Bone marrow (tissue), 2 donors: ENCODE results near the gene NTF4.
A peak's percentile ranks its signal among the peaks of the same experiment; 100 is the strongest.
"Not testable (repeated sequence)": the region's sequence is repeated elsewhere in the genome, so short reads cannot be mapped to it uniquely, and the experiment has no call there.

Experiments
- DNase-seq, 2 donors: peaks; one replicate each; lab custom pipeline; 2025; lab: John Stamatoyannopoulos, UW

The NTF4 gene

DNA sequence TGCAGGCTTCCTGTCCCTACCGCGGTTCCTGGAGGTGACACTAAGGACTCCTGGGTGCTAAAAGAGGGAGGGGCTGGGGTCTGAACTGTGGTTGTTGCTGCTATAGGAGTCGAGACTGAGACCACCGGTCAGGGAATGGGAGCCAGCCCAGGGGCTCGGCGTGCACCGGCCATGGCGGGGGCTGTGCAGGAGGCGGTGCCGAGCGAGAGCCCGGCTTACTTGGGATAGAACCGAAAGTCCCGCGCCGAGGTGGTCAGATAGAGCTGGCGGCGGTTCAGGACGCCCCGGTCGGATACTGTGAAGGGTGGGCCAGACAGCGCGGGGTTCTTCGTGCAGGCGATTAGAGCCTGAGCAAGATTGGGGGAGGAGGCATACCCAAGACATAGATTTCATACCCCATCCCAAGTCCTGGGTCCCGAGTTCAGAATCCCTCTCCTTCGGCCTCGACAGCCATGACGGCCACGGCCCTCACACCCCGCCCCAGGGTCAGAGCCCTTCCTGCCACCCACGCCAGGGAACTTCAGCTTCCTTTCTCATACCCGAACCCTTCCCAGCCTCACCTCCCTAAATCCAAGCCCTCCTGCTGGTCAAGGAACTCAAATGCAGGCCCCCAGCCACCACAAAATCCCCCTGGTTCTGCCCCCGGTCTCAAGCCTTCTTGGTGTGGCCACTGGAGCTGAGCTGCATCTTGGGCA is 7.6 kb downstream of the NTF4 start:
- not testable (repeated sequence) for DNase-seq

DNA sequence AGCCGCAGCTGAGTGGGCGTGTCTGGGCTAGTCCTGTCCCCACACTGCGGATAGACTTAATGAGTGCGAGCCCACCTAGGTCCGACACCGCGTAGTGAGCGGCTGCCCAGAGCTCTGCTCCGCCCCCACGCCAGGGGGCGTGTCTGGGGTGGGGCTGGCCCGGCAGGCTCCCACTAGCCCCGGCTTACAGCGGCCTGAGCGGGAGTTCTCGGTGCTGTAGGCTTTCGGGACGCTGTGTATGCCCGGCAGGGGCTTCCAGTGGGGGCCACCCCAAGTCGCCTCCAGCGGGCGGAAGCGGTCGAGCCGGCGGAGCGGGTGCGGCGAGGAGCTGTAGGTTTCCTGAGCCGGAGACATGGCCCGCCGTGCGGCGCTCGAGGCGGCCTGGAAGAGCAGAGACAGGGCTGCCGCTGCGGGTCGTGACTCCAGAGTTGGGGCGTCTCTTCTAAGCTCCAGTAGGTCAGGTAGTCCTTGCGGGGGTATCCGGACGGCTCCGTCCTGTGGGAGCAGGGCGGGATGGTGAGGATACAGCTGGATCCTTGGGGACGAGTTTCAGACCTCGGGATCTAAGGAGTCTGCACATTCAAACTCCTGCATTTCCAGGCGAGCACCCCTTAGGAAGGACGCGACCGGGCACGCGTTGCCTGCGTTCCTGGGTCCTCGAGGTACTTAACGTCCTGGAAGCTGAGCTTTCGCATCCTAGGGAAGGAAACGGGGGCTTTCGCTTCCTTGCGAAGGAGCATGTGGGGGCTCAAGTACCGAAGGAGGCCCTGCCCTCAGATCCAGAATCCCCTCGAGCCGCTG is 8.3 kb downstream of the NTF4 start:
- peak in 1 of 2 donors; percentile 27 for DNase-seq

DNA sequence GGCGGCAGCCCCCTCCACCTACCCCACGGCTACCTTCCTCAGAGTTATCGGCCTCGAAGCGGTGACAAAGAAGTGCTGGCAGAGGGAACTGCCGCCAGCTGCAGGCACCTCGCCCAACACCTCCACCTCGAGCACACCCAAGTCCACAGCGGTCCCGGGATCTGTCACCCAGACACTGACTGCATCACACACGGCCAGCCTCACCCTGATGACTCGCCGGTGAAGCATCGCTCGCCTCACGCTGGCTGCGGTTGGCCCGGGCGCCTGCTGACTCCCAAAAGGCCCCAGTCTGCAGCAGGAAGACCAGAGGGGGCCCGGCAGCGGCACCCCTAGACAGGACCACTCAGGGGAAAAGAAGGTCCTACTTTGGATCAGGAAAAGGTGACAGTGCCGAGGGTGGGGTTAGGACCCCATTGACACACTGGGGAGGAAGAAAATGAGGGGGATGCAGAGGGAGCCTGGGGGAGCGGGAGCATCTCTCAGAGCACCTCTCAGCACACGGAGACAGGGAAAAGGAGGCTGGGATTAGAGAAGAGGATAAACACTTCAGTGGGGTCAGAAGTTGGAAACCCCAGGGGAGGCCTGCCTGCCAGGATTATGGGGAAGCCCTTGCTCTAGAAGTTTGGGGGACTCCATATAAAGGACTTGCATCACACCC is 14.1 kb downstream of the NTF4 start:
- not testable (repeated sequence) for DNase-seq

DNA sequence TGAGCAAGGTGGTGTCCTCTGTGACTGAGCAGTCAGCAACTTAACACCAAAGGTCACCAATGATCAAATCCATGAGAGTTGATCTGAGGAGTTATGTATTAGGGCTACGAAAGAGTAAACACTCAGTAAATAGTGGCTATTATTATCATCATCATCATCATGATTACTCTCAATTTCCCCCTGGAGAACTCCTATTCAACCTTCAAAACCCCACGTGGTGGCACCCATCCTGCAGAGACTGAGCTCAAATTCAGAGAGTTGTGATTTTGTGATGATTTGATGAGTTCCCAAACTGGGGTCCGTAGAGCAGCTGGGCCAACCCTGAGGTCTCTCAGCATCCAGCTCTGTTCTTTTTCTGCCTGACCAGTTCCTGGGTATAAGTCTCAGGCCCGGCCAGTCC is 14.8 kb downstream of the NTF4 start:
- not testable (repeated sequence) for DNase-seq

DNA sequence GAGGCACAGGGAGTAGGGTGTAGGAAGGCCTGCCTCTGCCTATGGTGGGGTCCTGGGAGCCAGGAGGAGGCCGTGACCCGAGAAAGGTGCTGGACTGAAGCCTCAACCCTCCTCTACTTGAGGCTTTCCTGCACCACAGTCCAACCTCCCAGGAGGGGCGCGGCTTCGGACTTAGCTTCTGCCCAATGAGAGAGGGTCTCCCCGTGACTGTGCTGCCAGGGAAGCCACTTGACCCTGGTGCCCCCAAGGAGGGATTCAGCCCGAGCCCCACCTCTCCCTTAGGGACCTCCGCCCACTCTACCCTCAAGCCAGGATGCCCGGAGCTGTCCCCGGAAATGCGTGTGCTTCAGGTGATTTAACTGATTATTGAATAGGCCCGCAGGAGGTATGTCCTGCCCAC is 15.6 kb downstream of the NTF4 start, which contains the start of gene CGB8:
TSS of gene CGB8 (minus strand) at position 101 of the 400 bp plus-strand sequence. CDS start 372 bp downstream, outside the sequence.
- not testable (repeated sequence) for DNase-seq

DNA sequence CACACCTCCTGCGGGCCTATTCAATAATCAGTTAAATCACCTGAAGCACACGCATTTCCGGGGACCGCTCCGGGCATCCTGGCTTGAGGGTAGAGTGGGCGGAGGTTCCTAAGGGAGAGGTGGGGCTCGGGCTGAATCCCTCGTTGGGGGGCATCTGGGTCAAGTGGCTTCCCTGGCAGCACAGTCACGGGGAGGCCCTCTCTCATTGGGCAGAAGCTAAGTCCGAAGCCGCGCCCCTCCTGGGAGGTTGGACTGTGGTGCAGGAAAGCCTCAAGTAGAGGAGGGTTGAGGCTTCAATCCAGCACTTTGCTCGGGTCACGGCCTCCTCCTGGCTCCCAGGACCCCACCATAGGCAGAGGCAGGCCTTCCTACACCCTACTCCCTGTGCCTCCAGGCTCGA is 21.1 kb downstream of the NTF4 start, which contains the start of gene CGB5:
TSS of gene CGB5 (plus strand) at position 301 of the 400 bp plus-strand sequence. CDS start 362 bp downstream, outside the sequence.
- not testable (repeated sequence) for DNase-seq

DNA sequence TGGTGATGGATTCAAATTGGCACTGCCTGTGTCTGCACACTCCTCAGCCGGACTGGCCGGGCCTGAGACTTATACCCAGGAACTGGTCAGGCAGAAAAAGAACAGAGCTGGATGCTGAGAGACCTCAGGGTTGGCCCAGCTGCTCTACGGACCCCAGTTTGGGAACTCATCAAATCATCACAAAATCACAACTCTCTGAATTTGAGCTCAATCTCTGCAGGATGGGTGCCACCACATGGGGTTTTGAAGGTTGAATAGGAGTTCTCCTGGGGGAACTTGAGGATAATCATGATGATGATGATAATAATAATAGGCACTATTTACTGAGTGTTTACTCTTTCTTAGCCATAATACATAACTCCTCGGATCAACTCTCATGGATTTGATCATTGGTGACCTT is 22.0 kb downstream of the NTF4 start:
- DNase-seq, result not testable (repeated sequence)

DNA sequence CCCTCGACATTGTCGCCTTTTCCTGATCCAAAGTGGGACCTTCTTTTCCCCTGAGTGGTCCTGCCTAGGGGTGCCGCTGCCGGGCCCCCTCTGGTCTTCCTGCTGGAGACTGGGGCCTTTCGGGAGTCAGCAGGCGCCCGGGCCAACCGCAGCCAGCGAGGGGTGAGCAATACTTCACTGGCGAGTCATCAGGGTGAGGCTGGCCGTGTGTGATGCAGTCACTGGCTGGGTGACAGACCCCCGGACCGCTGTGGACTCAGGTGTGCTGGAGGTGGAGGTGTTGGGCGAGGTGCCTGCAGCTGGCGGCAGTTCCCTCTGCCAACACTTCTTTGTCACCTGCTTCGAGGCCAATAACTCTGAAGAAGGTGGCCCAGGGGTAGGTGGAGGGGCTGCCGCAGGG is 22.4 kb downstream of the NTF4 start:
- DNase-seq, result no peak

DNA sequence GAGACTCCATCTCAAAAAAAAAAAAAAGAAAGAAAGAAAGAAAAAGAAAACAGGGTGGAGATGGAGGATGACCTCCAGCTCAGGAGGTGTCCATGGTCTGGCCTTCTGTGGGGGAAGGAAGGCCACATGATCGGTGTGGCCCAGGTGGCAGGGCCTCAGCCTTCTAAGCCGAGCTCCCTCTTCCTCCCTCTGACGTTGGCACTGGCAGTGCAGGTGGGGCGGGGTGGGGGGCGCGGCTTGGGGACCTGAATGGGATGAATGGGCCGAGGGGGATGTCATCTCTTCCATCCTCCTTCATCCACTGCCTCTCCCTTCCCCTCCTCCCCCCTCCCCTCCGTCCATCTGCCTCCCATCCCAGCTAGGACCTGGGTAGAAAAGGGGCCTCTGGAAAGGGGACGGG is 24.9 kb downstream of the NTF4 start:
- not testable (repeated sequence) for DNase-seq

DNA sequence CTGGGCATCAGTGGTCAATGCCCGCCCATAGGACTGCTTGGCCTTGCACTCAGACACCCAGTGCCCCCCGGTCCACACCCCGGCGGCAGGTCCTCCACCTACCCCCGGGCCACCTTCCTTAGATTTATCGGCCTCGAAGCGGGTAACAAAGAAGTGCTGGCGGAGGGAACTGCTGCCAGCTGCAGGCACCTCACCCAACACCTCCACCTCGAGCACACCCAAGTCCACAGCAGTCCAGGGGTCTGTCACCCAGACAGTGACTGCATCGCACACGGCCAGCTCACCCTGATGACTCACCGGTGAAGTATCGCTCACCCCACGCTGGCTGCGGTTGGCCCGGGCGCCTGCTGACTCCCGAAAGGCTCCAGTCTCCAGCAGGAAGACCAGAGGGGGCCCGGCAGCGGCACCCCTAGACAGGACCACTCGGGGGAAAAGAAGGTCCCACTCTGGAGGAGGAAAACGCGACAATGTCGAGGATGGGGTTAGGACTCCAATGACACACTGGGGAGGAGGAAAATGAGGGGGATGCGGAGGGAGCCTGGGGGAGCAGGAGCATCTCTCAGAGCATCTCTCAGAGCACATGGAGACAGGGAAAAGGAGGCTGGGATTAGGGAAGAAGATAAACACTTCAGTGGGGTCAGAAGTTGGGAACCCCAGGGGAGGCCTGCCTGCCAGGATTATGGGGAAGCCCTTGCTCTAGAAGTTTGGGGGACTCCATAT is 25.9 kb downstream of the NTF4 start:
- not testable (repeated sequence) for DNase-seq

DNA sequence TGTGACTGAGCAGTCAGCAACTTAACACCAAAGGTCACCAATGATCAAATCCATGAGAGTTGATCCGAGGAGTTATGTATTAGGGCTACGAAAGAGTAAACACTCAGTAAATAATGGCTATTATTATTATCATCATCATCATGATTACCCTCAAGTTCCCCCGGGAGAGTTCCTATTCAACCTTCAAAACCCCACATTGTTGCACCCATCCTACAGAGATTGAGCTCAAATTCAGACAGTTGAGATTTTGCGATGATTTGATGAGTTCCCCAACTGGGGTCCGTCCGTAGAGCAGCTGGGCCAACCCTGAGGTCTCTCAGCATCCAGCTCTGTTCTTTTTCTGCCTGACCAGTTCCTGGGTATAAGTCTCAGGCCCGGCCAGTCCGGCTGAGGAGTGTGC is 26.5 kb downstream of the NTF4 start:
- DNase-seq, result not testable (repeated sequence)

DNA sequence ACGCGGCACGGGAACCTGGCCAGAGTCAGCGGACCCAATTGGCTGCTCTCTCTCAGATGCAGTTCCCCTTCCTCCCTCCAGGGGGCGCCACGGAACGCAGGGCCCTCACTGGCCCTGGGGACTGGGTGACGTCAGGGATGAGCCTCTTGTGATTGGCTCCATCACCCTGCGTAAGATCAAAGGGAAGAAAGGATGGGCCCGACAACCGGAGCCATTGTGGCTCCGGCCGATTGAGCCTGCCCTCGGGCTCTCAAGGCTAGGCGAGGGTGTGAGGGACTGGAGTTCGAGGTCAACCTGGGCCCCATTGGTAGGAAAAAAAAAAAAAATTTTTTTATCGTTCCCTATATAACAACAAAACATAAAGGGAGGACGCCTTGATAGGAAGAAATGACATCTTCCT is 27.8 kb downstream of the NTF4 start, which contains the start of gene CGB1:
TSS of gene CGB1 (minus strand) at position 81 of the 400 bp plus-strand sequence. CDS start 184 bp downstream, outside the sequence.
- DNase-seq, result not testable (repeated sequence)

DNA sequence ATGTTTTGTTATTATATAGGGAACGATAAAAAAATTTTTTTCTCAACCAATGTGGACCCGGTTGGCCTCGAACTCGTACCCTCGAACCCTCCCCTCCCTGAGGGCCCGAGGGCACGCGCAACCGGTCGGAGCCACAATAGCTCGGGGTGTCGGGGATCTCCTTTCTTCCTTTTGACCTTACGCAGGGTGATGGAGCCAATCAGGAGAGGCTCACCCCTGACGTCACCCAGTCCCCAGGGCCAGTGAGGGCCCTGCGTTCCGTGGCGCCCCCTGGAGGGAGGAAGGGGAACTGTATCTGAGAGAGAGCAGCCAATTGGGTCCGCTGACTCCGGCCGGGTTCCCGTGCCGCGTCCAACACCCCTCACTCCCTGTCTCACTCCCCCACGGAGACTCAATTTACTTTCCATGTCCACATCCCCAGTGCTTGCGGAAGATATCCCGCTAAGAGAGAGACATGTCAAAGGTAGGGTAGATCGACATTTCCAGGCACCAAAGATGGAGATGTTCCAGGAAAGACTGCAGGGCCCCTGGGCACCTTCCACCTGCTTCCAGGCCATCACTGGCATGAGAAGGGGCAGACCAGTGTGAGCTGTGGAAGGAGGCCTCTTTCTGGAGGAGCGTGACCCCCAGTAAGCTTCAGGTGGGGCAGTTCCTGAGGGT is 32.8 kb downstream of the NTF4 start, which contains the start of gene CGB2:
TSS of gene CGB2 (plus strand) at position 249 of the 660 bp plus-strand sequence. CDS start at position 455, 206 bp downstream.
- DNase-seq, result not testable (repeated sequence)

DNA sequence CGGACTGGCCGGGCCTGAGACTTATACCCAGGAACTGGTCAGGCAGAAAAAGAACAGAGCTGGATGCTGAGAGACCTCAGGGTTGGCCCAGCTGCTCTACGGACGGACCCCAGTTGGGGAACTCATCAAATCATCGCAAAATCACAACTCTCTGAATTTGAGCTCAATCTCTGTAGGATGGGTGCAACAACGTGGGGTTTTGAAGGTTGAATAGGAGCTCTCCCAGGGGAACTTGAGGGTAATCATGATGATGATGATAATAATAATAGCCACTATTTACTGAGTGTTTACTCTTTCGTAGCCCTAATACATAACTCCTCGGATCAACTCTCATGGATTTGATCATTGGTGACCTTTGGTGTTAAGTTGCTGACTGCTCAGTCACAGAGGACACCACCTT is 34.3 kb downstream of the NTF4 start:
- DNase-seq, result not testable (repeated sequence)

DNA sequence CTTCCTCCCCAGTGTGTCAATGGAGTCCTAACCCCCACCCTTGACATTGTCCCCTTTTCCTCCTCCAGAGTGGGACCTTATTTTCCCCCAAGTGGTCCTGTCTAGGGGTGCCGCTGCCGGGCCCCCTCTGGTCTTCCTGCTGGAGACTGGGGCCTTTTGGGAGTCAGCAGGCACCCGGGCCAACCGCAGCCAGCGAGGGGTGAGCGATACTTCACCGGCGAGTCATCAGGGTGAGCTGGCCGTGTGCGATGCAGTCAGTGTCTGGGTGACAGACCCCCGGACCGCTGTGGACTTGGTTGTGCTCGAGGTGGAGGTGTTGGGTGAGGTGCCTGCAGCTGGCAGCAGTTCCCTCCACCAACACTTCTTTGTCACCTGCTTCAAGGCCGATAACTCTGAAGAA is 34.9 kb downstream of the NTF4 start:
- not testable (repeated sequence) for DNase-seq

DNA sequence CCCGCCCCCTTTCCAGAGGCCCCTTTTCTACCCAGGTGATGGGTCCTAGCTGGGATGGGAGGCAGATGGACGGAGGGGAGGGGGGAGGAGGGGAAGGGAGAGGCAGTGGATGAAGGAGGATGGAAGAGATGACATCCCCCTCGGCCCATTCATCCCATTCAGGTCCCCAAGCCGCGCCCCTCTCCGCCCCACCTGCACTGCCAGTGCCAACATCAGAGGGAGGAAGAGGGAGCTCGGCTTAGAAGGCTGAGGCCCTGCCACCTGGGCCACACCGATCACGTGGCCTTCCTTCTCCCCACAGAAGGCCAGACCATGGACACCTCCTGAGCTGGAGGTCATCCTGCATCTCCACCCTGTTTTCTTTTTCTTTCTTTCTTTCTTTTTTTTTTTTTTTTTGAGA is 35.9 kb downstream of the NTF4 start:
- DNase-seq, result not testable (repeated sequence)

DNA sequence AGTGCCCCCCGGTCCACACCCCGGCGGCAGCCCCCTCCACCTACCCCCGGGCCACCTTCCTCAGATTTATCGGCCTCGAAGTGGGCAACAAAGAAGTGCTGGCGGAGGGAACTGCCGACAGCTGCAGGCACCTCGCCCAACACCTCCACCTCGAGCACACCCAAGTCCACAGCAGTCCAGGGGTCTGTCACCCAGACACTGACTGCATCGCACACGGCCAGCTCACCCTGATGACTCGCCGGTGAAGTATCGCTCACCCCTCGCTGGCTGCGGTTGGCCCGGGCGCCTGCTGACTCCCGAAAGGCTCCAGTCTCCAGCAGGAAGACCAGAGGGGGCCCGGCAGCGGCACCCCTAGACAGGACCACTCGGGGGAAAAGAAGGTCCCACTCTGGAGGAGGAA is 39.0 kb downstream of the NTF4 start:
- DNase-seq, result not testable (repeated sequence)

DNA sequence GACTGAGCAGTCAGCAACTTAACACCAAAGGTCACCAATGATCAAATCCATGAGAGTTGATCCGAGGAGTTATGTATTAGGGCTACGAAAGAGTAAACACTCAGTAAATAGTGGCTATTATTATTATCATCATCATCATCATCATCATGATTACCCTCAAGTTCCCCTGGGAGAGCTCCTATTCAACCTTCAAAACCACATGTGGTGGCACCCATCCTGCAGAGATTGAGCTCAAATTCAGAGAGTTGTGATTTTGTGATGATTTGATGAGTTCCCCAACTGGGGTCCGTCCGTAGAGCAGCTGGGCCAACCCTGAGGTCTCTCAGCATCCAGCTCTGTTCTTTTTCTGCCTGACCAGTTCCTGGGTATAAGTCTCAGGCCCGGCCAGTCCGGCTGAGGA is 39.5 kb downstream of the NTF4 start:
- DNase-seq, result not testable (repeated sequence)

DNA sequence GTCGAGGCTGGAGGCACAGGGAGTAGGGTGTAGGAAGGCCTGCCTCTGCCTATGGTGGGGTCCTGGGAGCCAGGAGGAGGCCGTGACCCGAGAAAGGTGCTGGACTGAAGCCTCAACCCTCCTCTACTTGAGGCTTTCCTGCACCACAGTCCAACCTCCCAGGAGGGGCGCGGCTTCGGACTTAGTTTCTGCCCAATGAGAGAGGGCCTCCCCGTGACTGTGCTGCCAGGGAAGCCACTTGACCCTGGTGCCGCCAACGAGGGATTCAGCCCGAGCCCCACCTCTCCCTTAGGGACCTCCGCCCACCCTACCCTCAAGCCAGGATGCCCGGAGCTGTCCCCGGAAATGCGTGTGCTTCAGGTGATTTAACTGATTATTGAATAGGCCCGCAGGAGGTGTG is 40.4 kb downstream of the NTF4 start, which contains the start of gene CGB3:
TSS of gene CGB3 (minus strand) at position 101 of the 400 bp plus-strand sequence. CDS start 362 bp downstream, outside the sequence.
- DNase-seq, result not testable (repeated sequence)

DNA sequence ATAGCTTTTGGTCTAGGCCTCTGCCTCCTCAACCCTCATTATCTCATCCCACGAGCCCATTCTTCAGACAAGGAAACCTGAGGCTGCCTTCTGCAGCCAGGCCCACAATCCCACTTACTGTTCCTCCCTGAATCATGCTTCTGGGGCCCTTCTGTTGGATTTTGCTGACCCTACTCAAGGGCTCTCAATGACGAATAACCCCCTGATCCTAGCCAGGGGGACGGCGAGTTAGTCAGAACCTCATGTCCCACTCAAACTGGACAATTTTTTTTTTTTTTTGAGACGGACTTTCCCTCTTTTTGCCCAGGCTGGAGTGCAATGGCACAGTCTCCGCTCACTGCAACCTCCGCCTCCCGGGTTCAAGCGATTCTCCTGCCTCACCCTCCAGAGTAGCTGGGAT is 42.5 kb downstream of the NTF4 start:
- DNase-seq, result no peak
